SK-N-MC (cell line): ENCODE results near the gene SEPSECS.

Source experiments
- EZH2 ChIP-seq: fragments of 200-600 bp; sonication (generic); IDR thresholded peaks from one replicate; pipeline ENCODE4 v1.6.1; 2017; ENCODE audit warnings: antibody characterized with exemption
- FOXP2 ChIP-seq: optimal IDR thresholded peaks from 2 replicates; pipeline ENCODE3; 2011; ENCODE audit warnings: mild to moderate bottlenecking, moderate library complexity; ENCODE audit not compliant: insufficient read depth; ENCODE audit errors: extremely low read length, control extremely low read depth
- POLR2AphosphoS5 ChIP-seq: IDR thresholded peaks from 2 replicates; pipeline ENCODE4 v1.6.1; 2012; ENCODE audit warnings: mild to moderate bottlenecking, low read depth, low read length, borderline replicate concordance

DNA sequence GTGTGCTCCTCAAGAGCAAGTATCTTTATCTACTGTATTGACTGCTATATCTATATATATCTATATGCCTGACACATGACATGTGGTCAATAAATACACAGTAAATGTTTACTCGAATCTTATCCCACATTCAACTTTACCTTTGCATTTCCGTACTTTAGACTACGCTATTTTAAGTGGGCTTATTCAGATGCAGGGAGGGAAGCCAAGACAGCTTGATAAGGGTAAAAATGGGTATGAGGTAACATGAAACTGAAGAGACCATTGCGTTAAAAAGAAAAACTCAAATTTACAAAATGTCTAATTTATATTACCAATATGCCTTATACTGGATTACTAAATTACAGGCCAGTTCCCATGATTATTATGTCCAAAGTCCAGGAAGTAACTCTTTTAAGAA, 17.8 kb downstream of the SEPSECS start:
- TF ChIP-seq EZH2 (no peak), POLR2AphosphoS5 (no peak), FOXP2 (no peak)
